ENCODE data around the gene ZBTB21.

Gene ZBTB21

GRCh38 chr21:42039911-42040351 is 29.8 kb upstream of the ZBTB21 start:
- no peak for DNase-seq

DNA sequence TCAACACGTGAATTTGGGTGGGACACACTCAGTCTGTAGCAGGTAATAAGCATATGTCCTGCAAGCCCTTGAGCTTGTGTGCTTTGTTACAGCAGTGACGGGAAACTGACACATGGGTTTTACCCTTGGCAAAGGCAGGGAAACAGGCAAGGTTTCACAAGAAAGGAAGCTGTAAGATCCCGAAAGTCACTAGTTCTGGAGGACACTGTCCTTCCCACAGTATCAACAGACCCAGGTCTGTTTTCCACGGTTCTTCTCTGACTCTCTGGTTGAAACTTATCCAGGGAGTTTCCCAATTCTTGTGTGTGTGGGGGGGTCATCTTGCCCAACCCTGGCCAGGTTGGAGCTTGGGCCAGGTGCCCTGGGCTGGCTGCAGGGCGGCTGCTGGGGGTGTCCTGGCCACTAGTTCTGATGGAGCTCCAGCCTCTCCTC is 29.3 kb upstream of the ZBTB21 start:
- DNase-seq = no peak

DNA sequence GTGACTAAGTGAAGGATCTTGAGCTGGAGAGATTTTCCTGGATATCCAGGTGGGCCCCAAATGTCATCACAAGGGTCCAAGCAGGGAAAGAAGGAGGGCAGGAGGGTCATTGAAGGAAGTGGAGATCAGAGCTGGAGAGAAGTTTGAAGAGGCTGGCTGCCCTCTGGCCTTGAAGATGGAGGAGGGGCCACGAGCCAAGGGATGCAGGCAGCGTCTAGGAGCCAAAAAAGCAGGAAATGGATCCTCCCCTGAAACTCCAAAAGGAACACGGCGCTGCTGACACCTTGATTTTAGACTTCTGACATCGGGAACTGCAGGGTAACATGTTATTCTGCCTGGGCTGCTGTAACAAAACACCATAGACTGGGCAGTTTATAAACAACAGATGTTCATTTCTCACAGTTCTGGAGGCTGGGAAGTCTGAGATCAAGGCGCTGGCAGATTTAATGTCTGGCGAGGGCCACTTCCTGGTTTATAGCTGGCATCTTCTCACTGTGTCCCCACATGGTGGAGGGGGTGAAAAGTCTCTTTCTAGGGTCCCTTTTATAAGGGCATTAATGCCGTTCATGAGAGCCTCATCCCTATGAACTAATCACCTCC is 28.8 kb upstream of the ZBTB21 start:
- no peak for DNase-seq

DNA sequence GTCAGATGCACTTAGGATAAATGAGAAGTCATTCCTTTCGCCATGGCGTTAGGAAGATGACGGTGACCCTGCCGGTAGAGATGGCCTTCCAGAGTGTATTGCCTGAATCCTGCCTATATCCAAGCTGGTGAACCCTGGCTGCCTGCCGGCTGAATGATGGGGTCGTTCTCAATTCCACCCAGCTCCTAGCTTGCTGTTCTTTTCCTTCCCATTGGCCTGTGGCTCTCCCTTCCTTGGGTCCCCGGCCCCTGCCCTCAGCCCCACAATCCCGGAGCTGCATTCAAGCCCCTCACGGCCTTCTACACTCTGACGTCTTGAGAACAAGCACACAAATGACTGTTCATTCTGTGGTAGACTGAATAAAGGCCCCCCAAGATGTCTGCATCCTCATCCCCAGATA is 28.2 kb upstream of the ZBTB21 start:
- no peak for DNase-seq

GRCh38 chr21:42037943-42038342 is 27.8 kb upstream of the ZBTB21 start:
- no peak for DNase-seq

GRCh38 chr21:42037516-42037915 is 27.4 kb upstream of the ZBTB21 start:
- no peak for DNase-seq

GRCh38 chr21:42036313-42036712 is 26.2 kb upstream of the ZBTB21 start:
- no peak for DNase-seq

DNA sequence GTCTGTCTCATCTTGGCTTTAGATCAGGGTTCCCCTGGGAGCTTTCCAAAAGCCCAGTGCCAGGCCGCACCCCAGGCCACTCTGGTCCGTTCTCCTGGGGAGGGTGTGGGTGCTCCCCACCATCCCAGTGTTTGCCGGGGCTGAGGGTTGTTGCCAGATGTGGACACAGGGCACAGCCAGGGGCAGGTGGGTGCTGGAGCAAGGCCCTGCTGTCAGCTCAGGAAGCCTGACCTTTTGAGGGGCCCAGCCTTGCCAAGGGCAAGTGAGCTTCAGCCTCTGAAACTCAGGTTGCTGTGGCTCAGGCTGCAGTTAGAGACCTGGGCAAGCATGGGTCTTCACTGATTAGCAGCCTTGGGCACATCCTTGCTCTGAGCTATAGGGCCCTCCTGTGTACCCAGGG is 22.8 kb upstream of the ZBTB21 start:
- DNase-seq = no peak

DNA sequence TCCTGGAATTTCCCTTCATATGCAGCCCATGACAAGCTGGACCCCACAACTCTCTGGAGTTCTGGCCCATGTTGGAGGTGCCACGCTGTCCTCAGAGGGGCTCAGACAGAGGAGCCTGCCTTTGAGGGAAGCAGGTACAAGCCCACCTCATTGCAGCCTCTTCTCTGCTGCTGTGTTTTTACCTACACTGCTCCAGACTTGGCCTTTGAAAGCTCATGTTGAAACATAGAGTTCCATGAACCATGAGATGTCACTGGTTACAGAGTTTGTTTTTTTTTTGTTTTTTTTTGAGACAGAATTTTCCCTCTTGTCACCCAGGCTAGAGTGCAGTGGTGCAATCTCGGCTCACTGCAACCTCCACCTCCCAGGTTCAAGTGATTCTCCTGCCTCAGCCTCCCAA is 22.1 kb upstream of the ZBTB21 start:
- DNase-seq = no peak

DNA sequence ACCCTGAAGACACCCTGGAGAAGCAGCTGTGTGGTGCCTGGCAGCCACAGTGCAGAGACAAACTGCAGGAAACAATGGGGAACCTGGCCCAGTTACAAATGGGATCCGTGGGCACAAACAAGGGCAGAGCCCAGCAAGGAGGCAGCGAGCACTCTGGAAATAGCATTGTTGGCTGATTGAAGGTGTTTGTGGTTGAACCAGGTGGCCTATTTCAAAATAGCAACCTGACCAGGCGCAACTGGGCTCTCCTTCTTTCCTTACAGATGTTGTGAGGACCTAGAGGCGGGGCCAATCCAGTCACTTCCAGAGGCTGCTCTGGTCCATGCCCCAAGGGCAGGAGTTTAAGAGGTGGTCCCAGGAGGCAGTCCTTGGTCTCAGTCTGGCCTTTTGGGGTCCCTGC is 21.7 kb upstream of the ZBTB21 start:
- DNase-seq = no peak

DNA sequence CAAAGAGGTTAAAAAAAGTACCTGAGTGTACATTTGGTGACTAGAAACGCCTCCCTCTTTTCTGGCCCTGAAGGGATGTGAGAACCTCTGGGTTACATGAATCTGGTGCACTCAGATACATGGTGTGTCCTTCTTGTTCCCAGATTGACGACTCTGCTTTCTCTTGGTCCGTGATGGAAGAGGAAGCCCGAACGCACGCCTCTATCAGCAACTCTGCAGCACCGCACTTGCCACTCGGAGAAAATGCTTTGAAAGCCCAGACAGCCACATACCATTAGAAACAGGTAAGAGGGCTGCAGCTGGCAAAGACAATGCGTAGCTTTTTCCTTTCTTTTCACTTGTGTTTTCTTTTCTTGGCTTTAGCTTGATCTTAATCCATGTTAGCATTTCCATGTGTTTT is 21.1 kb upstream of the ZBTB21 start:
- DNase-seq = no peak

GRCh38 chr21:42030311-42030710 is 20.2 kb upstream of the ZBTB21 start:
- no peak for DNase-seq

GRCh38 chr21:42028766-42029425 is 18.7 kb upstream of the ZBTB21 start:
- no peak for DNase-seq

- no peak for DNase-seq
Observed at GRCh38 chr21:42027822-42028765, 17.9 kb upstream of the ZBTB21 start.

DNA sequence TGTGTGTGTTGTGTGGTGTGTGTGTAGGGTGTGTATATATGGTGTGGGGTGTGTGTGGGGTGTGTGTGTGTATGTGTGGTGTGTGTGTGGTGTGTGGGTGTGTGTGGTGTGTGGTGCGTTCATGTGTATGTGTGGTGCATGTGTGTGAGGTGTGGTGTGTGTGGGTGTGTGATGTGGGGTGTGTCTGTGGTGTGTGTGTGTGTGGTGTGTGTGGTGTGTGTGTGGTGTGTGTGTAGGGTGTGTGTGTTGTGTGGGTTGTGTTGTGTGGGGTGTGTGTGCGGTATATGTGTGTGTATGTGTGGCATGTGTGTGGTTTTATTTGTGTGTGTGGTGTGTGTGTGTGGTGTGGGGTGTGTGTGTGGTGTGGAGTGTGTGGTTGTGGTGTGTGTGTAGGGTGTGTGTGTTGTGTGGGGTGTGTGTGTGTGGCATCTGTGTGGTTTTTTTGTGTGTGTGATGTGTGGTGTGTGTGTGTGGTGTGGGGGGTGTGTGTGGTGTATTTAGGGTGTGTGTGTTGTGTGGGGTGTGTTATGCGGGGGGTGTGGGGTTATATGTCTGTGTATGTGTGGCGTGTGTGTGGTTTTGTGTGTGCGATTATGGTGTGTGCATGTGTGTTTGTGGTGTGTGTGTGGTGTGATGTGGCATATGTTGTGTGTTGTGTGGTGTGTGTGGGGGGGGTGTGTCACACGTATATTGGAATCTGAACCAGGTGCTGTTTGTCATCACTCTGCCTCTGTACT is 17.1 kb upstream of the ZBTB21 start:
- DNase-seq = no peak

GRCh38 chr21:42026082-42026435 is 15.9 kb upstream of the ZBTB21 start:
- no peak for DNase-seq

GRCh38 chr21:42025376-42026081 is 15.4 kb upstream of the ZBTB21 start:
- no peak for DNase-seq

DNA sequence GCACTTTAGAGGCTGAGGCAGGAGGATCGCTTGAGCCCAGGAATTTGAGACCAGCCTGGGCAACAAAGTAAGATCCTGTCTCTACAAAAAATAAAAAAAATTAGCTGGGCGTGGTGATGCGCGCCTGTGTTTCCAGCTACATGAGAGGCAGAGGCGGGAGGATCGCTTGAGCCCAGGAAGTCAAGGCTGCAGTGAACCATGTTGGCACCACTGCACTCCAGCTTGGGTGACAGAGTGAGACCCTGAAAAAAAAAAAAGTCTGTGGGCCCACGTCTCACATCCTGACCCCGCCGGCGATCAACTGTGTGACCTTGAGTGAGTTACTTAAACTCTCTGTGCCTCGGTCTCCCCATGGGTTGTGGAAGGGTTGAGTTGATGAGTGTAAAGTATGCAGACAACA is 12.7 kb upstream of the ZBTB21 start:
- no peak for DNase-seq

DNA sequence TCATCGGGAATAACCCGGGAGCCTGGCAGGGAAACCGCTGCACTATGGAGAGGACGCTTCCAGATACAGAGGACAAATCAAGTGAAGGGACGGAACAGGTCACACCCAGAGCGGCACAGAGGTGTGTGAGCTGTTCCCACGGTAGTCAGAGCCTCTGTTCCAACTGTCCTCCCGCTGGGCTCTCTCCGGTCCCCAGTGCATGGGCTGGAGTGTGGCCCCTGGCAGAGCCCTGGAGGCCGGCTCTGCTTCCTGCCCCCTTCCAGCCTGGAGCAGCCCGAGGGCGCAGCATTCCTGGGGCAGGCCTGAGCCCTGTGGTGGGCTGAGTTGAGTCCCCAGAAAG is 11.9 kb upstream of the ZBTB21 start:
- no peak for DNase-seq

DNA sequence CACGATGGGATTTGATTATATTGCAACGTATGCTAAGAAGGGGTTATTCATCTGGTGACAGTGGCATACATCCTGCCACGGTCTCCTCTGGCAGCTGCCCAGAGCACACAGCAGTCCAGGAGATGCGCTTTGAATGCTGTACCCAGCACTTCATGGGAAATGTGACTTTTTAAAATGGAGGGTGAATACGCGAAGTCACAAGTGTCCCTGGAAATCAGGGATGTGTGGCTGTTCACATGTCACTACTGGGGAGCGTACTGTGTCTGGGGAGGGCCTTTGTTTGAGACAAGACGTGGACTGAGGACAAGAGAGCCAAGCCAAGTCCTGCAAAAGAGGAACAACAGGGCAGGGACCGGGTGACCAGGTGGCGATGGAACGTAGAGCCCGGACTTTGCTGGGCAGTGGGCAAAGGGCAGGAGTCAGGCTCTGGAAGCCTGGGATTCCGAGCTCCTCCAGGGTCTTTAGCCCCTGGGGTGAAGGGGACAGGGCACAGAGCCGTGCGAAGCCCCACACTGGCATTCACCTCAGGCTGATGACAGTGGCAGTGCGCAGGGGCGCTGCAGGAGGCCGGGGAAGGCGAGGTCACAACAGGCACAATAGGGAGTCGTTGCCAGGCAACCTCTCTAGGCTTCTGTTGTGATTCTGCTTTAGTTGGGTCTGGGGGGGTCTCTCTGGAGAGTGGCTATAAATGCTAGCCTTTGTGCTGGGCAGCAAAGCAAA is 11.4 kb upstream of the ZBTB21 start:
- no peak for DNase-seq

DNA sequence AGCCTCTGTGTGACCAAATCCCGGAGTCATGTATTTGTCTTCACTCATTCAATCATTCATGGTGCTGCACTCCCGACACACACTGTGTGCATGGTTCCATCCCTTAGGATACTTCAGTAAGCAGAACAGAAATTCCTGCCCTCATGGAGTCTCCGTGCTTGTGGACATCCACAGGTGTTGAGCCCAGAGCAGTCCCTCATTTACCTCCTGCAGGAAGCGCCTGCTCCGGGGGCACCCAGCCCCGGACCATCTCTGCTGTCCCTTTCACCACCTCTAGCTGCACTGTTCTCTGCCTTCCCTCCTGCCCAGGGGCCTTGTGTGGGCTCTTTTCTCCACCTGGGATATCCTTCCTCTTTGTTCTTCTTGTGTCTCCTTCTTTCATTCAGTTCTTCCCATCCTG is 9.5 kb upstream of the ZBTB21 start:
- DNase-seq = no peak

GRCh38 chr21:42019101-42019605 is 9.0 kb upstream of the ZBTB21 start:
- no peak for DNase-seq

Data from T-helper 9 cell (primary cell).